ENCODE measurements around the gene HBZ.
"Not testable (repeated sequence)": the region's sequence is repeated elsewhere in the genome, so short reads cannot be mapped to it uniquely, and the experiment has no call there.

Gene HBZ

GRCh38 chr16:165539-166374 lies 13.3 kb downstream of the HBZ start, which contains the start of gene HBM:
HBM (plus strand) TSS chr16:165978; CDS start chr16:165998, 20 bp downstream.
- no peak for DNase-seq

- DNase-seq, result no peak
Observed at GRCh38 chr16:166375-167121, 14.1 kb downstream of the HBZ start.

- DNase-seq, result no peak
Observed at GRCh38 chr16:167122-167690, 14.8 kb downstream of the HBZ start.

GRCh38 chr16:168424-168823 lies 16.0 kb downstream of the HBZ start:
- DNase-seq, result no peak

- DNase-seq, result no peak
Observed at GRCh38 chr16:169014-169413, 16.6 kb downstream of the HBZ start.

GRCh38 chr16:170088-170507 lies 17.7 kb downstream of the HBZ start:
- DNase-seq, result not testable (repeated sequence)

GRCh38 chr16:170788-171187 lies 18.3 kb downstream of the HBZ start:
- no peak for DNase-seq

GRCh38 chr16:172374-172941 lies 20.0 kb downstream of the HBZ start, which contains the start of gene HBA2:
HBA2 (plus strand) TSS chr16:172876; CDS start chr16:172913, 37 bp downstream.
- DNase-seq, result not testable (repeated sequence)

- DNase-seq, result not testable (repeated sequence)
Observed at GRCh38 chr16:173211-173854, 20.9 kb downstream of the HBZ start.

GRCh38 chr16:173928-174769 lies 21.7 kb downstream of the HBZ start:
- DNase-seq, result not testable (repeated sequence)

- no peak for DNase-seq
Observed at GRCh38 chr16:175011-175949, 22.8 kb downstream of the HBZ start.

GRCh38 chr16:176006-176405 lies 23.6 kb downstream of the HBZ start:
- DNase-seq, result not testable (repeated sequence)

- DNase-seq, result not testable (repeated sequence)
Observed at GRCh38 chr16:176477-177382, 24.3 kb downstream of the HBZ start, which contains the start of gene HBA1. HBA1 (plus strand) TSS chr16:176680; CDS start chr16:176717, 37 bp downstream.

- DNase-seq, result no peak
Observed at GRCh38 chr16:177394-177822, 25.0 kb downstream of the HBZ start.

- no peak for DNase-seq
Observed at GRCh38 chr16:177981-178667, 25.7 kb downstream of the HBZ start.

GRCh38 chr16:178668-179015 lies 26.2 kb downstream of the HBZ start:
- no peak for DNase-seq

- DNase-seq, result no peak
Observed at GRCh38 chr16:179211-180092, 27.0 kb downstream of the HBZ start.

Data from 8988T (cell line).